NB4 (cell line): ENCODE data around the gene SPNS2.

Source experiments
- MYC ChIP-seq: IDR thresholded peaks from 2 replicates; pipeline ENCODE4 v1.6.1; 2011; ENCODE audit warnings: low read depth, low read length
- POLR2A ChIP-seq: IDR thresholded peaks from 2 replicates; pipeline ENCODE4 v1.6.1; 2011; ENCODE audit warnings: mild to moderate bottlenecking; ENCODE audit not compliant: insufficient read length; ENCODE audit errors: extremely low read depth
- TF ChIP-seq, protein P1 (sequence below): IDR thresholded peaks from one replicate; pipeline ENCODE4 v1.5.1; 2012; ENCODE audit warnings: low read depth, low read length

DNA sequence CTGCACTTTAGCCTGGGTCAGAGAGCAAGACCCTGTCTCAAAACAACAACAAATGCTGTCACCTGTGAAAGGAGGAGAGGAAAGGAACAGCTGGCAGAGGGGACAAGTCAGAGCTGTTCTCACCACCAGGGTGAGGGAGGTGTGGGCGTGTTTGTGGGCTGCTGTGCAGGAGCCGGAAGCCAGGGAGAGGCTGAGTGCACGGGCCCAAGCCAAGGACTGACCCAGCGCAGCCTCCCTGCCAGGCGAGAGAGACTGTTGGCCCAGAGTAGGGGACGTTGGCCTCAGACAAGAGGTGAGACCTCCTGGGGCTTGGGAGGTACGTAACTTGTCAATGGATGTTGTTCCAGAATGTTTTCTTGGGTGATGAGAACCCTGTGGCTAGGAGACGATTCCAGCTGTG, 10.7 kb downstream of the SPNS2 start:
- TF ChIP-seq, protein P1, sequence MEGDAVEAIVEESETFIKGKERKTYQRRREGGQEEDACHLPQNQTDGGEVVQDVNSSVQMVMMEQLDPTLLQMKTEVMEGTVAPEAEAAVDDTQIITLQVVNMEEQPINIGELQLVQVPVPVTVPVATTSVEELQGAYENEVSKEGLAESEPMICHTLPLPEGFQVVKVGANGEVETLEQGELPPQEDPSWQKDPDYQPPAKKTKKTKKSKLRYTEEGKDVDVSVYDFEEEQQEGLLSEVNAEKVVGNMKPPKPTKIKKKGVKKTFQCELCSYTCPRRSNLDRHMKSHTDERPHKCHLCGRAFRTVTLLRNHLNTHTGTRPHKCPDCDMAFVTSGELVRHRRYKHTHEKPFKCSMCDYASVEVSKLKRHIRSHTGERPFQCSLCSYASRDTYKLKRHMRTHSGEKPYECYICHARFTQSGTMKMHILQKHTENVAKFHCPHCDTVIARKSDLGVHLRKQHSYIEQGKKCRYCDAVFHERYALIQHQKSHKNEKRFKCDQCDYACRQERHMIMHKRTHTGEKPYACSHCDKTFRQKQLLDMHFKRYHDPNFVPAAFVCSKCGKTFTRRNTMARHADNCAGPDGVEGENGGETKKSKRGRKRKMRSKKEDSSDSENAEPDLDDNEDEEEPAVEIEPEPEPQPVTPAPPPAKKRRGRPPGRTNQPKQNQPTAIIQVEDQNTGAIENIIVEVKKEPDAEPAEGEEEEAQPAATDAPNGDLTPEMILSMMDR: no peak
- TF ChIP-seq POLR2A (no peak), MYC (no peak)
